ENCODE data around the gene PCSK6. TPM values are rescaled to one million over a fixed set of nuclear protein-coding genes. Genes with fewer than 3 reads are reported as not detected.

The PCSK6 gene
- total and polyA plus RNA-seq, 9 donors, result 3.8 to 26.0 (median 13.0) TPM

DNA sequence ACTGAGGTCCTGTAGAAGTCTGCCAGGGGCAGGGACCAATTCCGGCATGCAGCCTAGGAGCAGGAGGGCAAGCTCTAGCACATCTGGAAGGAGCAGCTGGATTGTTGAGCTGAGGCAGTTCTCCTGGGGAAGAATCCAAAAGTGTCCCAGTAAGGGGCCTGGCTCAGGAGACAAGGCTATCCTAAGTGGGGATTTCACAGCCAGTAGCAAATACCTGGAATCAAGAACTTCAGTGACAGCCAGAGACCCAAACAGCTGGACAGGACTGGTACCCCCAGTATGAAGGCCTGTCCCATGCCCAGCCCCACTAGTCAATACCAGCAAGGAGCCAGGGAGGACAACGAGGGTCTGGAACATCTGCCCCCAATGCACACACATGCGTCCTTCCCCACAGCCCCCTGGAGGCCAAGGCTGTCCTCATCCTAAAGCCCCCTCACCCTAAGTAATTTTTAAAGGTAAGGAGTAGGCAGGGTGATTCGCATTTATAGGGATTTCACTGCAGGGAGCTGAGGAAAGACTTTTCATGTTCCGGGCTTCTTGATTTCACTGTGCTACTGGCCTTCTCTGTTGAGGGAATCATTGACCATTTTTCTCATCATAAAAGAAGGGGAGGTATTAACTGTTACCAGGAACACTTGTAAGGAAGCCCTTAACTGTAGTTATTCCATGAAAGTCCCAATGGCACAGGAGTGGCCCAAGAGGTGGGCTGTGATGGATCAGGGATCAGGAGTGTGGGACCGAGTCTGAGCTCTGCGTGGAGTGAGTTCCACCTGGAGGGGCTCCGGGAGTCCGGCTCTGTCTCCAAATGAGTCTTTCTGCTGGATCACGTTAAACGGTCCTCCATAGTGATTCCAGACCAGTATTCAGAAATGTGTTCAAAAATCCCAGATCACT is 235.1 kb downstream of the PCSK6 start:
- TF ChIP-seq POLR2A (IDR thresholded peaks at IDR 0.05) (no peak), EP300 (IDR thresholded peaks at IDR 0.05) (no peak)
- TF ChIP-seq, protein P1, sequence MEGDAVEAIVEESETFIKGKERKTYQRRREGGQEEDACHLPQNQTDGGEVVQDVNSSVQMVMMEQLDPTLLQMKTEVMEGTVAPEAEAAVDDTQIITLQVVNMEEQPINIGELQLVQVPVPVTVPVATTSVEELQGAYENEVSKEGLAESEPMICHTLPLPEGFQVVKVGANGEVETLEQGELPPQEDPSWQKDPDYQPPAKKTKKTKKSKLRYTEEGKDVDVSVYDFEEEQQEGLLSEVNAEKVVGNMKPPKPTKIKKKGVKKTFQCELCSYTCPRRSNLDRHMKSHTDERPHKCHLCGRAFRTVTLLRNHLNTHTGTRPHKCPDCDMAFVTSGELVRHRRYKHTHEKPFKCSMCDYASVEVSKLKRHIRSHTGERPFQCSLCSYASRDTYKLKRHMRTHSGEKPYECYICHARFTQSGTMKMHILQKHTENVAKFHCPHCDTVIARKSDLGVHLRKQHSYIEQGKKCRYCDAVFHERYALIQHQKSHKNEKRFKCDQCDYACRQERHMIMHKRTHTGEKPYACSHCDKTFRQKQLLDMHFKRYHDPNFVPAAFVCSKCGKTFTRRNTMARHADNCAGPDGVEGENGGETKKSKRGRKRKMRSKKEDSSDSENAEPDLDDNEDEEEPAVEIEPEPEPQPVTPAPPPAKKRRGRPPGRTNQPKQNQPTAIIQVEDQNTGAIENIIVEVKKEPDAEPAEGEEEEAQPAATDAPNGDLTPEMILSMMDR (IDR thresholded peaks at IDR 0.05), result no peak
- H3K4me3 ChIP-seq, result no peak overlapping the region
- H3K36me3 ChIP-seq, result no peaks in the 10 kb centered on the region
- H3K4me1 ChIP-seq (ENCODE audit: insufficient read depth), result peaks cover 9% of the 10 kb centered on the region
- no peak overlapping the region for H3K27ac ChIP-seq
- H3K9me3 ChIP-seq, result no peaks in the 10 kb centered on the region
- intact Hi-C loops (cut with DNase I), result loop anchor here (2.0 to 10.0 kb wide), 8 partner anchors 130 to 337 kb away; partner anchors contain the start of gene LRRK1 (in 2 of the 4)
- no peak for DNase-seq
- WGBS, 3 donors, result 89 to 92% (median 89%) methylated on average over 11 of the region's 11 CpGs
- no peaks in the 10 kb centered on the region for H3K27me3 ChIP-seq

Other genes starting within 250 kb of the PCSK6 start
- gene CHSY1, start 237.7 kb downstream of the PCSK6 start, total RNA-seq, result 10 to 100 TPM; 23.0 to 69.9 (median 33.1) TPM
- gene CHSY1, start 237.7 kb downstream of the PCSK6 start, polyA plus RNA-seq, result 10 to 100 TPM; 24.4 to 33.0 TPM
- gene SELENOS, start 212.2 kb downstream of the PCSK6 start, total RNA-seq, result 10 to 100 TPM; 36.9 to 61.7 (median 42.7) TPM
- 10 to 100 TPM; 56.4 to 83.2 TPM for gene SELENOS, start 212.2 kb downstream of the PCSK6 start, polyA plus RNA-seq
- 10 to 100 TPM; 18.6 to 55.1 (median 39.9) TPM for gene SNRPA1, start 194.5 kb downstream of the PCSK6 start, total RNA-seq
- gene SNRPA1, start 194.5 kb downstream of the PCSK6 start, polyA plus RNA-seq, result 10 to 100 TPM; 30.8 to 34.0 TPM
- 10 to 100 TPM; 46.0 to 76.9 (median 57.3) TPM for gene TM2D3, start 162.7 kb upstream of the PCSK6 start, total RNA-seq
- gene TM2D3, start 162.7 kb upstream of the PCSK6 start, polyA plus RNA-seq, result 10 to 100 TPM; 46.5 to 70.7 TPM
- 10 to 100 TPM; 11.9 to 23.5 (median 15.9) TPM for gene TARS3, start 234.8 kb upstream of the PCSK6 start, total RNA-seq
- gene TARS3, start 234.8 kb upstream of the PCSK6 start, polyA plus RNA-seq, result 10 to 100 TPM; 10.1 to 15.3 TPM